H1 (cell line): ENCODE results near the gene FCER2. TPM values are rescaled to one million over a fixed set of nuclear protein-coding genes. Genes with fewer than 3 reads are reported as not detected.
A peak's percentile ranks its signal among the peaks of the same experiment; 100 is the strongest.

Experiments used
- CTCF ChIA-PET: fragments of 300-600 bp; sonication (Branson Sonifier 250); formaldehyde crosslinking; loops from one replicate; lab custom pipeline; 2021; ENCODE audit not compliant: partially characterized antibody; lab: Charles Lee
- POLR2A ChIA-PET: fragments of 300-600 bp; sonication (Branson Sonifier 250); formaldehyde crosslinking; loops from one replicate; lab custom pipeline; 2021; ENCODE audit warnings: inconsistent platforms; ENCODE audit not compliant: partially characterized antibody; lab: Charles Lee
- DNase-seq, 2 experiments: peaks; one replicate each; pipeline versions ENCODE4 v3.0.0 to v3.0.0-alpha.2; 2010 to 2022; ENCODE audit warnings: low spot score in 2 of 2, low read depth in 1 of 2, mixed read lengths in 1 of 2
- FAIRE-seq: peaks from 2 replicates; lab custom pipeline; 2011; peaks lifted over from hg19 to GRCh38; lab: Jason Lieb, UNC
- H2AFZ ChIP-seq: 2 replicates; pipeline ENCODE4 v1.8.1; 2012; ENCODE audit warnings: low read length, inconsistent platforms
- H2AK5ac ChIP-seq: 2 replicates; pipeline ENCODE4 v1.6.1; 2013; ENCODE audit warnings: low read depth, low read length
- H2BK120ac ChIP-seq: replicated peaks from 2 replicates; pipeline ENCODE3; 2013; ENCODE audit warnings: low read depth, low read length, inconsistent platforms
- H2BK12ac ChIP-seq: 2 replicates; pipeline ENCODE4 v1.6.1; 2013; ENCODE audit warnings: low read depth, low read length
- H2BK15ac ChIP-seq: 2 replicates; pipeline ENCODE4 v1.6.1; 2013; ENCODE audit warnings: low read length
- H2BK20ac ChIP-seq: 2 replicates; pipeline ENCODE4 v1.6.1; 2013; ENCODE audit warnings: low read length
- H2BK5ac ChIP-seq: 2 replicates; pipeline ENCODE4 v1.6.1; 2013; ENCODE audit warnings: low read depth, low read length
- H3K14ac ChIP-seq: 2 replicates; pipeline ENCODE4 v1.6.1; 2013; ENCODE audit warnings: inconsistent platforms; ENCODE audit not compliant: insufficient read length
- H3K18ac ChIP-seq: 2 replicates; pipeline ENCODE4 v1.6.1; 2013; ENCODE audit warnings: low read length; ENCODE audit errors: extremely low read depth
- H3K23ac ChIP-seq: 2 replicates; pipeline ENCODE4 v1.6.1; 2013; ENCODE audit warnings: inconsistent platforms; ENCODE audit not compliant: insufficient read length
- H3K23me2 ChIP-seq: 2 replicates; pipeline ENCODE4 v1.6.1; 2013; ENCODE audit warnings: low read depth, low read length
- H3K27ac ChIP-seq: 2 replicates; pipeline ENCODE4 v1.6.1; 2011; ENCODE audit warnings: low read depth, low read length, inconsistent platforms
- H3K27me3 ChIP-seq, 4 experiments: replicated peaks in 1 of 4; 1 replicate in 1 of 4; 2 replicates in 3 of 4; pipeline versions ENCODE4 v1.6.1 to v1.8.1; 2011 to 2013; ENCODE audit warnings: low read length in 3 of 4, mild to moderate bottlenecking in 3 of 4, inconsistent platforms in 2 of 4, mixed read lengths in 2 of 4, moderate library complexity in 1 of 4; ENCODE audit not compliant: control insufficient read depth in 3 of 4, insufficient read depth in 3 of 4; ENCODE audit errors: extremely low read depth in 1 of 4
- H3K36me3 ChIP-seq, 4 experiments: 2 replicates each; pipeline versions ENCODE4 v1.6.1 to v1.8.1; 2011 to 2013; ENCODE audit warnings: mild to moderate bottlenecking in 4 of 4, low read length in 3 of 4, moderate library complexity in 2 of 4, control low read depth in 1 of 4, inconsistent platforms in 1 of 4; ENCODE audit not compliant: insufficient read depth in 4 of 4, control insufficient read depth in 2 of 4
- H3K4ac ChIP-seq: replicated peaks from 2 replicates; pipeline ENCODE3; 2013; ENCODE audit warnings: low read length, low read depth, mixed read lengths, inconsistent platforms; ENCODE audit not compliant: insufficient read length
- H3K4me1 ChIP-seq, 4 experiments: replicated peaks in 1 of 4; 1 replicate in 1 of 4; 2 replicates in 3 of 4; pipeline versions ENCODE4 v1.6.1 to v1.8.1; 2011 to 2013; ENCODE audit warnings: low read length in 3 of 4, inconsistent platforms in 2 of 4, mixed read lengths in 1 of 4; ENCODE audit not compliant: insufficient read depth in 4 of 4, control insufficient read depth in 3 of 4
- H3K4me2 ChIP-seq, 2 experiments: 2 replicates each; pipeline versions ENCODE4 v1.6.1 to v1.8.1; 2011 to 2013; ENCODE audit warnings: low read depth in 2 of 2, low read length in 2 of 2, control low read depth in 1 of 2, inconsistent platforms in 1 of 2, mild to moderate bottlenecking in 1 of 2; ENCODE audit not compliant: insufficient read depth in 1 of 2
- H3K4me3 ChIP-seq, 4 experiments: fragments of 200-600, 300-600 bp in 1 of 4; sonication (generic), shearing (Covaris generic), sonication (Bioruptor Twin) in 1 of 4; 2 replicates each; pipeline versions ENCODE4 v1.5.1 to v1.8.1; 2011 to 2016; ENCODE audit warnings: low read length in 4 of 4, low read depth in 3 of 4, control low read depth in 2 of 4, inconsistent platforms in 2 of 4, mild to moderate bottlenecking in 2 of 4, mixed read lengths in 1 of 4, moderate library complexity in 1 of 4; ENCODE audit not compliant: insufficient read depth in 2 of 4; ENCODE audit errors: extremely low read depth in 1 of 4
- H3K56ac ChIP-seq: replicated peaks from 2 replicates; pipeline ENCODE3; 2013; ENCODE audit warnings: low read depth, mild to moderate bottlenecking, mixed read lengths, low read length, inconsistent platforms; ENCODE audit not compliant: insufficient read length
- H3K79me1 ChIP-seq: 2 replicates; pipeline ENCODE4 v1.6.1; 2013; ENCODE audit warnings: low read depth, low read length, control low read depth
- H3K79me2 ChIP-seq, 2 experiments: 2 replicates each; pipeline versions ENCODE4 v1.6.1 to v1.8.1; 2012 to 2013; ENCODE audit warnings: low read length in 2 of 2, mild to moderate bottlenecking in 2 of 2, inconsistent platforms in 1 of 2; ENCODE audit not compliant: insufficient read depth in 2 of 2, control insufficient read depth in 1 of 2
- H3K9ac ChIP-seq, 4 experiments: replicated peaks in 1 of 4; 1 replicate in 1 of 4; 2 replicates in 3 of 4; pipeline versions ENCODE4 v1.6.1 to v1.8.1; 2011 to 2013; ENCODE audit warnings: low read depth in 3 of 4, low read length in 3 of 4, control low read depth in 2 of 4, mild to moderate bottlenecking in 2 of 4, moderate library complexity in 2 of 4, inconsistent platforms in 1 of 4; ENCODE audit errors: extremely low read depth in 1 of 4
- H3K9me3 ChIP-seq, 2 experiments: 2 replicates each; pipeline versions ENCODE4 v1.6.1 to v1.8.1; 2012 to 2013; ENCODE audit warnings: mild to moderate bottlenecking in 2 of 2, moderate library complexity in 2 of 2, control low read depth in 1 of 2, inconsistent platforms in 1 of 2, low read depth in 1 of 2, low read length in 1 of 2, mixed read lengths in 1 of 2; ENCODE audit not compliant: insufficient read depth in 2 of 2
- H4K20me1 ChIP-seq, 2 experiments: replicated peaks in 1 of 2; 2 replicates each; pipeline versions ENCODE3 to v1.8.1; 2011 to 2013; ENCODE audit warnings: inconsistent platforms in 2 of 2, low read length in 2 of 2, mild to moderate bottlenecking in 1 of 2; ENCODE audit not compliant: insufficient read depth in 2 of 2, control insufficient read depth in 1 of 2
- H4K5ac ChIP-seq: 2 replicates; pipeline ENCODE4 v1.6.1; 2013; ENCODE audit warnings: low read length, low read depth, mixed read lengths, inconsistent platforms; ENCODE audit not compliant: insufficient read length
- H4K8ac ChIP-seq: 2 replicates; pipeline ENCODE4 v1.8.0; 2013; ENCODE audit warnings: mild to moderate bottlenecking, moderate library complexity, low read length, inconsistent platforms; ENCODE audit not compliant: insufficient read depth; ENCODE audit errors: extremely low read depth
- H4K91ac ChIP-seq: replicated peaks from 2 replicates; pipeline ENCODE3; 2013; ENCODE audit warnings: low read length, mixed read lengths, inconsistent platforms; ENCODE audit not compliant: insufficient read length
- WGBS, 2 experiments: shearing (Covaris generic) in 1 of 2; methylation state at CpG; one replicate each; pipeline versions ENCODE4 v1.1.6 to v1.1.7; 2013 to 2015; ENCODE audit warnings: low lambda C conversion rate in 2 of 2, mixed read lengths in 2 of 2, inconsistent platforms in 1 of 2, low coverage in 1 of 2, missing lambda C conversion rate in 1 of 2; ENCODE audit not compliant: insufficient replicate concordance in 2 of 2, insufficient coverage in 1 of 2, insufficient read length in 1 of 2; ENCODE audit errors: extremely low coverage in 1 of 2, missing lambda C conversion rate in 1 of 2; 5-methylcytosine and 5-hydroxymethylcytosine counted together
- polyA plus RNA-seq, 7 experiments: library from polyadenylated mRNA; depleted of rRNA in 3 of 7; stranded (reverse) in 5 of 7; unstranded in 2 of 7; fragments of >200 nt in 5 of 7; fragments of 200-250 nt in 2 of 7; gene quantifications; 1 replicate in 5 of 7; 2 replicates in 1 of 7; 4 replicates in 1 of 7; pipeline versions ENCODE4 v1.2.1 to v1.2.3, GENCODE V29; 2011 to 2013; ENCODE audit warnings: missing spikeins in 2 of 7, mixed read lengths in 2 of 7
- total RNA-seq: library from RNA; stranded (reverse); fragmentation: NEBNext Ultra II Directional; extraction: Animal tissue kit (Norgen Biotek cat#: 25700); gene quantifications from 2 replicates; pipeline ENCODE4 v1.2.1, GENCODE V29; 2021
- TF ChIP-seq, protein P1 (sequence below): IDR thresholded peaks from 2 replicates; pipeline ENCODE4 v1.6.1; 2011; ENCODE audit warnings: low read depth, mild to moderate bottlenecking, low read length; ENCODE audit not compliant: insufficient read depth

The FCER2 gene
- total and polyA plus RNA-seq, 2 of the 8 experiments (the other 6 are each of a cell fraction or from before 2014, with no cell fraction given): 0.67 TPM; not detected in 1

DNA sequence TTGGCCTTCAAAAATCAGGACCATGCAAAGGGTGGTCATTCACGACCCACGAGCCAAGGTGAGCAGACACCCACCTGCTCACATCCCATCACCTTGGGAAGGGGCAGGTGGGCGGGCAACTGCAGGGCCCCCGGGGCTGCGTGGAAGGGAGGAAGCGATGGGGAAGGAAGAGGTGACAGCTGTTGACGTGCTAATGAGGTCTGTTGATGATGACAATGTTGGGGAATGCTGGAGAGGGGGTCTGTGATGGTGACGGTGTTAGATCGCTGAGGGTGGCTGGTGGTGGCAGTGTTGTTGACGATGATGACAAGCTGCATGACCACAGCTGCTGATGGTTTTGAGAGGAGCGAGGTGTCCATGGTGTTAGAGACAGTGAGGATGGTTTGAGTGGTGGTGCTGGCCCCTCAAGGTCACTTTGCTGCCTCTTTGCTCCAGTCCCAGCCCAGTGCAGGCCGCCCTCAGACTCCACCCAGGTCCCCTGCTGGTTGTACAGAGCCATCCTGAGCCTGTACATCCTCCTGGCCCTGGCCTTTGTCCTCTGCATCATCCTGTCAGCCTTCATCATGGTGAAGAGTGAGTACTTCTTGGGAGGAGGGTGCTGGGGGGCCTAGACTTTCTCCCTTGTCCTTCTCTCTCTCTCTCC lies 24.1 kb downstream of the FCER2 start:
- H3K4ac ChIP-seq: no peak overlapping the region
- no peak overlapping the region for H4K5ac ChIP-seq
- no peak overlapping the region for H3K18ac ChIP-seq
- H3K36me3 ChIP-seq: peaks cover 0 to 7% (median 3%) of the 10 kb centered on the region in 4 experiments; a peak in 3 of 8 replicates
- FAIRE-seq: no peak
- 0 out of 2 replicates have a peak overlapping the region, but pooled peaks have one; percentile 71 for H2AK5ac ChIP-seq
- H3K23me2 ChIP-seq: peaks cover 4% of the 10 kb centered on the region; the same call in 1 of the 2 replicates
- POLR2A ChIA-PET: interaction anchor here (0.7 to 1.8 kb wide), 2 partner anchors 9 to 23 kb away, joined by 3 to 6 read pairs; partner anchors contain the start of gene RETN
- peak overlapping the region; percentile 30 for H4K91ac ChIP-seq
- H2BK15ac ChIP-seq: no peak overlapping the region
- no peak for DNase-seq
- peaks cover 0 to 5% of the 10 kb centered on the region in 2 experiments for H4K20me1 ChIP-seq
- peaks cover 0 to 4% of the 10 kb centered on the region in 2 experiments; a peak in 1 of 4 replicates for H3K79me2 ChIP-seq
- H3K27me3 ChIP-seq: peaks cover 0 to 8% (median 3%) of the 10 kb centered on the region in 4 experiments; a peak in 3 of 7 replicates
- H4K8ac ChIP-seq: no peak overlapping the region; the same call in 1 of the 2 replicates
- H2AFZ ChIP-seq: no peak overlapping the region
- H3K9me3 ChIP-seq: no peaks in the 10 kb centered on the region
- no peak overlapping the region for H3K27ac ChIP-seq
- TF ChIP-seq, protein P1, sequence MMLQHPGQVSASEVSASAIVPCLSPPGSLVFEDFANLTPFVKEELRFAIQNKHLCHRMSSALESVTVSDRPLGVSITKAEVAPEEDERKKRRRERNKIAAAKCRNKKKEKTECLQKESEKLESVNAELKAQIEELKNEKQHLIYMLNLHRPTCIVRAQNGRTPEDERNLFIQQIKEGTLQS: no peak
- H2BK12ac ChIP-seq: 0 out of 2 replicates have a peak overlapping the region, but pooled peaks have one; percentile 39
- no peak overlapping the region for H3K4me3 ChIP-seq
- H3K14ac ChIP-seq: no peak overlapping the region
- no peak overlapping the region for H2BK120ac ChIP-seq
- H3K79me1 ChIP-seq: peaks cover 4% of the 10 kb centered on the region
- no peak overlapping the region for H3K9ac ChIP-seq
- 78% methylated on average over 12 of the region's 12 CpGs; no CpG with 5 or more reads in 1 of the 2 experiments for WGBS, 2 experiments
- no peak overlapping the region for H3K56ac ChIP-seq
- no peak overlapping the region for H3K4me2 ChIP-seq
- H3K23ac ChIP-seq: no peak overlapping the region
- no peak overlapping the region for H2BK20ac ChIP-seq
- no peak overlapping the region for H2BK5ac ChIP-seq
- CTCF ChIA-PET: interaction anchor here (0.9 to 1.9 kb wide), 7 partner anchors 20 to 198 kb away, joined by 3 to 9 read pairs (median 3); no protein-coding TSS in a partner anchor
- peaks cover 0 to 6% (median 4%) of the 10 kb centered on the region in 4 experiments; a peak in 5 of 7 replicates for H3K4me1 ChIP-seq
